Measurements from ENCODE around the gene WNK3.

The WNK3 gene

DNA sequence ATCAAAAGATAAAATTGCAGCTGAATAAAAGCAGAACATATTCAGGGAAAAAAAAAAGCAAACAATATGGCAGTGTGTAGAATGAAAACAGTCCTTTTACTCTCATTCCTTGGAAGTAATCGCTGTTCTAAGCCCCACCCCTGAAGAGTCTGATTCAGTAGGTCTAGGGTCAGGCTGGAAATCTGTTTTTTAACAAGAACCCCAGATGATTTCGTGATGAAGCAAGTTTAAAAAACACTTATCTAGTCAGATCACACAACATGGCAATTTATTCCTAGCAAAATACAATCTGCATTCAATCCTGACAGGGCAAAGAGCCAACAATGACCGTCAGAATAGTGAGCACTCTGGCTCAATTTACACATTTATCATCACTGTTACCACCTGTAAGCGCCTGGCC is 190.9 kb downstream of the WNK3 start:
- DNase-seq: no peak

DNA sequence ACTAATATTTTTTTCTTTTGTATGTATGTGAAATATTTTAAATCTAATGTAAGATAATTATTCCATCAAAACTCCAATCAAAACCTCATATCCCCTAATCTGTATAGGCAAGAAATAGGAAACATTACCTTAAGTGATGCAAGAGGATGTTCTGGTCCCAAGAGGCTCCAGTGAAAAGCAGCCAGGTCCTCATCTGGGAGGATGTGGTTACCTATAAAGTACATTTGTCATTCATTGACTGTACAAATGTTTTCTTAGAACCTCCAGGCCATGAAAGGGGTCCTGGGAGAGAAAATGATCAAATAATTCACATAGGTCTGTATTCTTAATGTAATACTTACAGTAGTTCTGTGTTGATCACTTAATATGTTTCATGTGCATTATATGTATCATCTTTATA is 200.3 kb downstream of the WNK3 start:
- DNase-seq: no peak

All from fibroblast of skin of abdomen (primary cell).